Uterus (tissue), 4 donors: Measurements from ENCODE around the gene PRXL2A. TPM values are rescaled to one million over a fixed set of nuclear protein-coding genes. Genes with fewer than 3 reads are reported as not detected.

Experiments used
- DNase-seq, 2 donors: peaks; one replicate each; pipeline ENCODE4 v3.0.0-alpha.2; 2019 to 2020
- H3K27ac ChIP-seq, 2 donors: fragments of 200-600 bp; sonication (generic); 1 replicate in 1 of 2; 2 replicates in 1 of 2; pipeline ENCODE4 v1.5.1; 2016 to 2018
- H3K27me3 ChIP-seq, 2 donors: fragments of 200-600 bp; sonication (generic); one replicate each; pipeline ENCODE4 v1.5.1; 2018 to 2019; ENCODE audit warnings: control low read depth in 1 of 2
- H3K36me3 ChIP-seq, 2 donors: fragments of 200-600 bp; sonication (generic); one replicate each; pipeline ENCODE4 v1.5.1; 2019; ENCODE audit warnings: control low read depth in 1 of 2
- H3K4me1 ChIP-seq, 2 donors: fragments of 200-600 bp; sonication (generic); one replicate each; pipeline ENCODE4 v1.5.1; 2018 to 2019; ENCODE audit warnings: control low read depth in 1 of 2
- H3K4me3 ChIP-seq, 2 donors: fragments of 200-600 bp; sonication (generic); 1 replicate in 1 of 2; 2 replicates in 1 of 2; pipeline ENCODE4 v1.5.1; 2018 to 2019; ENCODE audit warnings: mild to moderate bottlenecking in 1 of 2
- H3K9me3 ChIP-seq, 2 donors: fragments of 200-600 bp; sonication (generic); one replicate each; pipeline ENCODE4 v1.5.1; 2019; ENCODE audit warnings: control low read depth in 1 of 2
- POLR2A ChIP-seq, 2 donors: fragments of 450-650 bp; IDR thresholded peaks; one replicate each; pipeline ENCODE4 v1.6.1; 2016; ENCODE audit warnings: antibody characterized with exemption in 2 of 2, mild to moderate bottlenecking in 1 of 2, moderate library complexity in 1 of 2
- intact Hi-C: fragments of 100-400 bp; cut with DNase I; formaldehyde crosslinking; loops from one replicate; pipeline ENCODE4 v1.15.1; 2023; ENCODE audit warnings: low total_unique reads
- total RNA-seq, 4 donors: library from RNA; depleted of rRNA in 3 of 4; stranded (reverse); fragments of >200 nt in 3 of 4; gene quantifications; one replicate each; pipeline versions ENCODE4 v1.1.0 to v1.2.4, GENCODE V29; 2014 to 2023
- TF ChIP-seq, protein P1 (sequence below), 4 experiments: fragments of 200-600 bp in 2 of 4; fragments of 450-650 bp in 2 of 4; sonication (generic) in 2 of 4; IDR thresholded peaks; one replicate each; pipeline ENCODE4 v1.5.1; 2016 to 2019; ENCODE audit warnings: antibody characterized with exemption in 4 of 4, mild to moderate bottlenecking in 2 of 4, moderate library complexity in 1 of 4
- donor health status: DM: yes; HTN: yes; CAD: no.

Gene PRXL2A
- total RNA-seq, 4 donors from 2014 or later, result 12.3 to 70.7 (median 50.9) TPM

DNA sequence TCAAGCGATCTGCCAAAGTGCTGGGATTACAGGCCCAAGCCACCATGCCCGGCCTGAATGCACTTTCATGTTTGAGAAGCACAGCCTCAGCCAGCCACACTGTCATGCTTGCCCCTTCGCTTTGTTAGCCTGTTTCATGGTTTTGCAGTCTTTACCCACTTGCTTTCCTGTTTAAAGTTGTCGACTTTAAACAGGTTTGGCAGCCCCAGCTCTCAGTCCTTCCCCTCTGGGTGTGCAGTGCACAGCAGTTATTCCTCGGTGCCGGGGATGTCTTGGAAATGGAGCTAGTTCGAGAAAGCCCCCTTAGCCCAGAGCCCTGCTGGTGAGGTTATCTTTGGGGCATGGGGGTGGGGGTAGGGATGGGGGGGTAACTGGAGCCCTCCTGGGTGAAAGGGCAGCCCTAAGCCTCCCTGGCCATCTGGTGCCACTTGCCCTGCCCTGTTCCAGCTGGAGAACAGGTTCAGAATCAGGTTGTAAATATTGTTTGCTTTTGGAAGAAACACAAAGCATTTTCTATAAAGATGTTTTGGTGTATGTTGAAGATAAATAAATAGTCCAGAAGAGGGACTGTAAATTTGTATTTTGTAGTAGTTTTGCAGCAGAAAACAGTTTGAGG lies 60.6 kb downstream of the PRXL2A start:
- no peaks in the 10 kb centered on the region for H3K36me3 ChIP-seq
- peaks cover 0 to 25% of the 10 kb centered on the region in 2 donors for H3K4me1 ChIP-seq
- H3K27me3 ChIP-seq, result no peaks in the 10 kb centered on the region
- H3K4me3 ChIP-seq, result no peak overlapping the region
- TF ChIP-seq, protein P1, sequence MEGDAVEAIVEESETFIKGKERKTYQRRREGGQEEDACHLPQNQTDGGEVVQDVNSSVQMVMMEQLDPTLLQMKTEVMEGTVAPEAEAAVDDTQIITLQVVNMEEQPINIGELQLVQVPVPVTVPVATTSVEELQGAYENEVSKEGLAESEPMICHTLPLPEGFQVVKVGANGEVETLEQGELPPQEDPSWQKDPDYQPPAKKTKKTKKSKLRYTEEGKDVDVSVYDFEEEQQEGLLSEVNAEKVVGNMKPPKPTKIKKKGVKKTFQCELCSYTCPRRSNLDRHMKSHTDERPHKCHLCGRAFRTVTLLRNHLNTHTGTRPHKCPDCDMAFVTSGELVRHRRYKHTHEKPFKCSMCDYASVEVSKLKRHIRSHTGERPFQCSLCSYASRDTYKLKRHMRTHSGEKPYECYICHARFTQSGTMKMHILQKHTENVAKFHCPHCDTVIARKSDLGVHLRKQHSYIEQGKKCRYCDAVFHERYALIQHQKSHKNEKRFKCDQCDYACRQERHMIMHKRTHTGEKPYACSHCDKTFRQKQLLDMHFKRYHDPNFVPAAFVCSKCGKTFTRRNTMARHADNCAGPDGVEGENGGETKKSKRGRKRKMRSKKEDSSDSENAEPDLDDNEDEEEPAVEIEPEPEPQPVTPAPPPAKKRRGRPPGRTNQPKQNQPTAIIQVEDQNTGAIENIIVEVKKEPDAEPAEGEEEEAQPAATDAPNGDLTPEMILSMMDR (IDR thresholded peaks at IDR 0.05), result no peak
- no peak for TF ChIP-seq POLR2A (IDR thresholded peaks at IDR 0.05)
- intact Hi-C loops, result no loop called here
- peak overlapping the region; percentile 41 to 54 for H3K27ac ChIP-seq
- no peaks in the 10 kb centered on the region for H3K9me3 ChIP-seq
- DNase-seq, result no peak

DNA sequence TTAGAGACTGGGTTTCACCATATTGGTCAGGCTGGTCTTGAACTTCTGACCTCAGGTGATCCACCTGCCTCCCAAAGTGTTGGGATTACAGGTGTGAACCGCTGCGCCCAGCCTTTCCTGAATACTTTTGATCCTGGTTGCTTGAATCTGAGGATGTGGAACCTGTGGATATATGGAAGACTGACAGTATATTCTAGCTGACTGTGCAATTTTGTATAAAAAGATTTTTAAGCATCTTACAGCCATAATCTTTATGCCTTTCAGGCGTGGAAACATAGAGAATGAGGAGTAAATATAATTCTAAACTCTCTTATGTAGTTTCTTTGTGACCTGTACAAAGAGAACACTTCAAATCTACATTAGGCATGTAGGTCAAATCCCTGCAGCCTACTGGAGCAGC lies 61.9 kb downstream of the PRXL2A start:
- peak overlapping the region in 1 of 2 donors; percentile 54 for H3K27ac ChIP-seq
- H3K36me3 ChIP-seq, result no peaks in the 10 kb centered on the region
- H3K27me3 ChIP-seq, result no peaks in the 10 kb centered on the region
- H3K9me3 ChIP-seq, result no peaks in the 10 kb centered on the region
- no peak for TF ChIP-seq POLR2A (IDR thresholded peaks at IDR 0.05)
- TF ChIP-seq, protein P1 (IDR thresholded peaks at IDR 0.05), result no peak
- no peak for DNase-seq
- H3K4me1 ChIP-seq, result peaks cover 0 to 12% of the 10 kb centered on the region in 2 donors
- intact Hi-C loops, result no loop called here
- H3K4me3 ChIP-seq, result no peak overlapping the region

DNA sequence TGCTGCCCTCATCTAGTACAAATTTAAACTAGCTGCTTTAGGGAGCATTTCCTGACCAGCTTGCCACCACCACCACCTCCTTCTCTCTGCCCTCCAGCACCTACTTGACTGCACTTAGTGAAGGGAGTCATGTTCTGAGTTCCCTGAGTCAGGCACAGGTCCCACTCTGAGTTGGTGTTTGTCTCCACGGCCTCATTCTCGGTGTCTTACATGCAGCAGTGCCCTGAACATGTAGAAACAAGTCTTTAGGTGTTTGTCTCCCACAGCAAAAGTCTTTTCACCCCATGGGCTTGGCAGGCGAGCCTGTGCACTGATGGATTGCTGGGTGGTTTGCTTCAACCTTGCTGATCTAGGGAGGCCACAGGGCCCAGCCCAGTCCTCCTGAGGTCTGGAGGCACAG lies 62.6 kb downstream of the PRXL2A start:
- no peaks in the 10 kb centered on the region for H3K9me3 ChIP-seq
- H3K27ac ChIP-seq, result no peak overlapping the region
- H3K4me3 ChIP-seq, result no peak overlapping the region
- intact Hi-C loops, result no loop called here
- no peaks in the 10 kb centered on the region for H3K36me3 ChIP-seq
- no peak for TF ChIP-seq POLR2A (IDR thresholded peaks at IDR 0.05)
- TF ChIP-seq, protein P1 (IDR thresholded peaks at IDR 0.05), result no peak
- H3K27me3 ChIP-seq, result no peaks in the 10 kb centered on the region
- DNase-seq, result no peak
- peaks cover 0 to 10% of the 10 kb centered on the region in 2 donors for H3K4me1 ChIP-seq

DNA sequence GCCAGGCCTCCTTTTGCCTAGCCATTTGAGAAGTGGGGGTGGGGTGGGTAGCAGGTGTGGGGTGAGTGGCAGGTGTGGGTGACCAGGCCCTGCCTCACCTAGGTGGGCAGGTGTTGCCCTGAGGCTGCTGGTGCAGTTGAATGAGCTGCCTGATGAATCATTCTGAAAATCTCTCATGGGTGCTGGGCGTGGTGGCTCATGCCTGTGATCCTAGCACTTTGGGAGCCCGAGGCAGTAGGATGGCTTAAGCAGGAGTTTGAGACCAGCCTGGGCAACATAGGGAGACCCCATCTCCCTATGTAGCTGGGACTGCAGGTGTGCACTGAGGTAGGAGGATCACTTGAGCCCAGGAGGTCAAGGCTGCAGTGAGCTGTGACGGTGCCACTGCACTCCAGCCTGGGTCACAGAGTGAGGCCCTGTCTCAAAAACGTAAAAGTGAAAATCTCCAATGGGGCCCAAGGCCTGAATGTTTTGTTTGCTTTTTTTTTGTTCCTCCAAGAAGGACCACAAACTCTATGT lies 63.4 kb downstream of the PRXL2A start:
- peaks cover 0 to 10% of the 10 kb centered on the region in 2 donors for H3K4me1 ChIP-seq
- no peak overlapping the region for H3K4me3 ChIP-seq
- no peaks in the 10 kb centered on the region for H3K27me3 ChIP-seq
- TF ChIP-seq, protein P1 (IDR thresholded peaks at IDR 0.05), result no peak
- no peak for TF ChIP-seq POLR2A (IDR thresholded peaks at IDR 0.05)
- no peaks in the 10 kb centered on the region for H3K36me3 ChIP-seq
- intact Hi-C loops, result no loop called here
- no peak for DNase-seq
- no peaks in the 10 kb centered on the region for H3K9me3 ChIP-seq
- no peak overlapping the region for H3K27ac ChIP-seq

DNA sequence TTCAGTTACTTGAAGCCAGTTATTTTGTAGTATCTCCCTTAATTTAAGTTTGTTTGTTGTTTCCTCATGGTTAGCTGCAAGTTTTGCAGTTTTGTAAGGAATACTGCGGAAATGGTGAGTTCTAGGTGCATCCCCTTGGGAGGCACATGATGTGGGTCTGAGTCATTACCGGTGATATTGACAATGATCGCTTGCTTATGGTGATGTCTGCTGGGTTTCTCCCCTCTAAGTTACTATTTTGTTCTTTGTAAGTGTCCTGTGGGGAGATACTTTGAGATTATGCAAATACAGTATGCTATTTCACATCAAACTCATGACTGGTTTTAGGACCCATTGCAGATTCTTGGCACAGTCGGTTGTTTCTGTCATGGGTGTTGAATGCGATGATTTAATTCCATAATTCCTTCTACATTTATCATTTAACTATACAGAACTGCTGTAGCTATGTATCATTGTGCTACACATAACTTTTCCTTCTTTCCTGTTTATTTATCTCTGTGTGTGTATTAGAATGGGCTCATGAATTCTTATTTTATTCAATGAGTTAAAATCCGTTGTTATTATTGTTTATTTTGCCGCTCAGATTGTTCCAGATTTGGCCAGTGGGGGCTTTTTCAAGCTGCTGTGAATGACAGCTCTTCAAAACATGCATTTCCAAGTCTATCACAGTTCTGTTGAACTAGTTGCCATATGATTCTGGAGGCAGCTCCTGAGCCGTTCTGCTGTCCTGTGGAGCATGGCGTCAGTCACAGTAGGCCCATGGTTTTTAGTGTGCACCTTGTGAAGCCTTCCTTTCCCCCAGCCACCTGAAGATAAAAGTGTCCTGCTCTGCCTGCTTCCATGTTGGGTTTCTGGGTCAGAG lies 64.1 kb downstream of the PRXL2A start:
- Histone ChIP-seq H3K27me3 (no peaks in the 10 kb centered on the region), H3K9me3 (no peaks in the 10 kb centered on the region), H3K4me1 (peaks cover 0 to 10% of the 10 kb centered on the region in 2 donors), H3K36me3 (no peaks in the 10 kb centered on the region), H3K27ac (peak overlapping the region in 1 of 2 donors; percentile 1), H3K4me3 (no peak overlapping the region)
- TF ChIP-seq POLR2A (IDR thresholded peaks at IDR 0.05), result no peak
- intact Hi-C loops, result no loop called here
- DNase-seq, result no peak
